Retinal pigment epithelial cell (primary cell): ENCODE measurements around the gene CAMKMT.

Source experiments
- DNase-seq: peaks from one replicate; pipeline ENCODE4 v3.0.0-alpha.2; 2010; ENCODE audit warnings: low read depth
- H3K4me3 ChIP-seq: 2 replicates; pipeline ENCODE4 v1.5.1; 2011; ENCODE audit warnings: mild to moderate bottlenecking, low read length, control low read depth, moderate library complexity
- TF ChIP-seq, protein P1 (sequence below): conservative IDR thresholded peaks from 2 replicates; pipeline ENCODE4 v1.5.1; 2011; ENCODE audit warnings: low read depth, low read length, control low read depth, inconsistent platforms

CAMKMT gene

DNA sequence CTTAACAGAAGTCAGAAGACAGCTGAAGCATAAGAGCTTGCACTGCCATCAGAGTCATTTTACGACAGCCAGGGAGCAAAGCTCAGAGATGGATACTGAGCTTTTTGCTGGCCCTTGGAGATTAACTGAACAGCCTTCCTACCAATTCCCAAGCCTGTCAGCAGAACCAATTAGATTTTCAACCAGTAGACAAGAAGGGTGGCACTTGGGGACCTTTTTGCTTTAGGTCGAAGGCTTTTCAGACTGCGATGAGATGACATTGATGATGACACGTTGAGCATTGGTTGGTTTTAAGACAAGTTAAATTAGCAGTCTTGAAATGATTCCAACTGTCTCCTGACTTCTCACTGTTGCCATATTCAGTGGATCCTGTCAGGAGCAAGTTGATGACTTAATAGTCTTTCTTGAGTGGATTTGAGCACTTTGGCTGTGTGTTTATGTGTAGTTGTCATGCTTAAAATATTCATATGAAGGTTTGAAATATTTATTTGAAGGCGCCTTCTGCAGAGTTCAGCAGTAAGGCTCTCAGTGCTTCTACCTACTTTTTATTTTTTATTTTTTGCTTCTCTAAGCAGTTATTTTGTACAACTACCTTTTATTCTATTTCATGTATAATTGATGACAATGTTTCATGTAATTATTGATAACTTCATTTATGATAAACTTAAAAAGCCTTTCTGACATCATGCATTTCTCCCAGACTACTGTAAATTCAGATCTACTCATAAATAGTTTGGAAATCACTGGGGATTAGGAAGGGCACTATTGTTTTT lies 256.7 kb downstream of the CAMKMT start:
- DNase-seq = no peak
- TF ChIP-seq, protein P1, sequence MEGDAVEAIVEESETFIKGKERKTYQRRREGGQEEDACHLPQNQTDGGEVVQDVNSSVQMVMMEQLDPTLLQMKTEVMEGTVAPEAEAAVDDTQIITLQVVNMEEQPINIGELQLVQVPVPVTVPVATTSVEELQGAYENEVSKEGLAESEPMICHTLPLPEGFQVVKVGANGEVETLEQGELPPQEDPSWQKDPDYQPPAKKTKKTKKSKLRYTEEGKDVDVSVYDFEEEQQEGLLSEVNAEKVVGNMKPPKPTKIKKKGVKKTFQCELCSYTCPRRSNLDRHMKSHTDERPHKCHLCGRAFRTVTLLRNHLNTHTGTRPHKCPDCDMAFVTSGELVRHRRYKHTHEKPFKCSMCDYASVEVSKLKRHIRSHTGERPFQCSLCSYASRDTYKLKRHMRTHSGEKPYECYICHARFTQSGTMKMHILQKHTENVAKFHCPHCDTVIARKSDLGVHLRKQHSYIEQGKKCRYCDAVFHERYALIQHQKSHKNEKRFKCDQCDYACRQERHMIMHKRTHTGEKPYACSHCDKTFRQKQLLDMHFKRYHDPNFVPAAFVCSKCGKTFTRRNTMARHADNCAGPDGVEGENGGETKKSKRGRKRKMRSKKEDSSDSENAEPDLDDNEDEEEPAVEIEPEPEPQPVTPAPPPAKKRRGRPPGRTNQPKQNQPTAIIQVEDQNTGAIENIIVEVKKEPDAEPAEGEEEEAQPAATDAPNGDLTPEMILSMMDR = no peak
- no peak overlapping the region for H3K4me3 ChIP-seq

- TF ChIP-seq, protein P1 = peak; percentile 23
- H3K4me3 ChIP-seq = no peak overlapping the region
- DNase-seq = no peak
Measured at GRCh38 chr2:44620189-44620990, 258.6 kb downstream of the CAMKMT start.

DNA sequence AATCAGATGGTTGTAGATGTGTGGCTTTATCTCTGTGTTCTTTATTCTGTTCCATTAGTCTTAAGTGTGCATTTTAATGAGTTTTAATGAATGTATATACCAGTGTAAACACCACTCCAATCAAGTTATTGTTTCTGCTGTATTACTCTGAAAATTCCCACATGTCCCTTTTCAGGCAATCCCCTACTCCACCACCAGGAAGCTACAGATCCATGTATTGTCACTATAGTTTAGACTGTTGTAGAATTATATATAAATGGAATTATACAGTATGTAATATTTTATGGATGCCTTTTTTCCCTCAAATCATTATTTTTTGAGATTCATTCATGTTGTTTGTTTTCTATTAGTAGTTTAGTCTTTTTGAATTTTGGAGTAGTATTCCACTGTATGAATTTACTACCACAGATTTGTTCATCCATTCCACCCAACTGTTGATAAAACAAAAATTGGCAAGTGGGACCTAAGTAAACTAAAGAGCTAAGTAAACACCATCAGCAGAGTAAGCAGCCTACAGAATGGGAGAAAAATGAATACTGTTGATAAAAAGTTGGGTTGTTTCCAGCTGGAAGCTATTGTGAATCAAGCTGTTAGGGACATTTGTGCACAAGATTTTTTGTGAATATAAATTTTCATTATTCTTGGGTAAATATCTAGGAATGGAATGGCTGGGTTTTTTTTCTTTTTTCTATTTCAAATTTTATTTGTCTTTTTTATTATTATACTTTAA lies 262.0 kb downstream of the CAMKMT start:
- no peak overlapping the region for H3K4me3 ChIP-seq
- TF ChIP-seq, protein P1 = peak; percentile 15
- no peak for DNase-seq

GRCh38 chr2:44628297-44628696 lies 266.6 kb downstream of the CAMKMT start:
- no peak for DNase-seq
- TF ChIP-seq, protein P1 = no peak
- no peak overlapping the region for H3K4me3 ChIP-seq

- no peak for DNase-seq
- no peak overlapping the region for H3K4me3 ChIP-seq
Measured at GRCh38 chr2:44632931-44633689, 271.4 kb downstream of the CAMKMT start.

GRCh38 chr2:44635725-44636124 lies 274.0 kb downstream of the CAMKMT start:
- DNase-seq = no peak
- H3K4me3 ChIP-seq = no peak overlapping the region
- TF ChIP-seq, protein P1 = no peak

More at GRCh38 chr2:44632931-44633689, 271.4 kb downstream of the CAMKMT start:
- TF ChIP-seq, protein P1 = no peak
